OCI-M1 (cell line): ENCODE data around the gene RECQL5.

Experiments used
- DNase-seq: peaks from one replicate; lab custom pipeline; 2025; lab: John Stamatoyannopoulos, UW

RECQL5 gene

GRCh38 chr17:75633486-75634375 is 33.2 kb downstream of the RECQL5 start:
- DNase-seq, result peak; percentile 95

GRCh38 chr17:75632863-75633485 is 34.0 kb downstream of the RECQL5 start, which contains the start of gene SMIM5:
Gene SMIM5 (plus strand): TSS chr17:75633434. CDS start chr17:75640202, 6,768 bp downstream.
- peak; percentile 84 for DNase-seq

- no peak for DNase-seq
Measured at GRCh38 chr17:75632428-75632827, 34.5 kb downstream of the RECQL5 start.

GRCh38 chr17:75631353-75631752 is 35.6 kb downstream of the RECQL5 start:
- DNase-seq, result no peak

- no peak for DNase-seq
Measured at GRCh38 chr17:75630071-75630917, 36.7 kb downstream of the RECQL5 start.

- no peak for DNase-seq
Measured at GRCh38 chr17:75629157-75629556, 37.8 kb downstream of the RECQL5 start.

GRCh38 chr17:75628425-75628824 is 38.5 kb downstream of the RECQL5 start:
- DNase-seq, result no peak

- no peak for DNase-seq
Measured at GRCh38 chr17:75627094-75627493, 39.9 kb downstream of the RECQL5 start.

- DNase-seq, result no peak
Measured at GRCh38 chr17:75626496-75627038, 40.4 kb downstream of the RECQL5 start.

- DNase-seq, result peak; percentile 43
Measured at GRCh38 chr17:75625813-75626486, 41.0 kb downstream of the RECQL5 start.

- no peak for DNase-seq
Measured at GRCh38 chr17:75624714-75625345, 42.1 kb downstream of the RECQL5 start.

- DNase-seq, result no peak
Measured at GRCh38 chr17:75624021-75624420, 42.9 kb downstream of the RECQL5 start.

GRCh38 chr17:75623386-75623785 is 43.6 kb downstream of the RECQL5 start:
- no peak for DNase-seq

GRCh38 chr17:75622771-75623273 is 44.1 kb downstream of the RECQL5 start:
- no peak for DNase-seq

- DNase-seq, result peak; percentile 45
Measured at GRCh38 chr17:75622076-75622475, 44.9 kb downstream of the RECQL5 start.

GRCh38 chr17:75621489-75621888 is 45.5 kb downstream of the RECQL5 start:
- DNase-seq, result no peak

GRCh38 chr17:75619506-75620431 is 47.2 kb downstream of the RECQL5 start:
- DNase-seq, result peak; percentile 53

- no peak for DNase-seq
Measured at GRCh38 chr17:75617675-75618074, 49.3 kb downstream of the RECQL5 start.

GRCh38 chr17:75617218-75617617 is 49.7 kb downstream of the RECQL5 start:
- DNase-seq, result no peak
